GM12874 (cell line): Measurements from ENCODE around the gene FGF21.

Experiments
- CTCF ChIP-seq: IDR thresholded peaks from 2 replicates; pipeline ENCODE4 v1.5.1; 2011; ENCODE audit warnings: low read depth, mild to moderate bottlenecking, control low read depth, low read length, moderate library complexity; ENCODE audit not compliant: insufficient read depth

The FGF21 gene

GRCh38 chr19:48724796-48725753 is 30.2 kb upstream of the FGF21 start:
- TF ChIP-seq CTCF, result no peak

DNA sequence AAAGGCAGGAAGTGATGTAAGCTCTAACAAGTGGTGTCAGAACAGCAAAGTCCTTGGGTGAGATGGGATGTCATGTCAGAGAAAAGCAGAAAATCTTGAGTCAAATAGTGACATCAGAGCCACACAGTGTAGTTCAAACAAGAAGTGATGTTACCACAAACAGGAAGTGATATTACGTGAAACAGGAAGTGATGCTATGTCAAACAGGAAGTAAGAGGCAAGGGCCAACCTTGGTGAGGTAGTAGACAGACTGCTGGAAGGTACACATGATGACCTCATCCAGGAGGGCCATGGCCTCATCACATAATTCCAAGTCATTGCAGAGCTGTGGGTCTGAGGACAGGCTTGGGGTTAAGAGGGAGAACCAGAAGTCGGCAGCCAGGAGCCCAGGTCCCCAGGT is 28.8 kb upstream of the FGF21 start:
- no peak for TF ChIP-seq CTCF

DNA sequence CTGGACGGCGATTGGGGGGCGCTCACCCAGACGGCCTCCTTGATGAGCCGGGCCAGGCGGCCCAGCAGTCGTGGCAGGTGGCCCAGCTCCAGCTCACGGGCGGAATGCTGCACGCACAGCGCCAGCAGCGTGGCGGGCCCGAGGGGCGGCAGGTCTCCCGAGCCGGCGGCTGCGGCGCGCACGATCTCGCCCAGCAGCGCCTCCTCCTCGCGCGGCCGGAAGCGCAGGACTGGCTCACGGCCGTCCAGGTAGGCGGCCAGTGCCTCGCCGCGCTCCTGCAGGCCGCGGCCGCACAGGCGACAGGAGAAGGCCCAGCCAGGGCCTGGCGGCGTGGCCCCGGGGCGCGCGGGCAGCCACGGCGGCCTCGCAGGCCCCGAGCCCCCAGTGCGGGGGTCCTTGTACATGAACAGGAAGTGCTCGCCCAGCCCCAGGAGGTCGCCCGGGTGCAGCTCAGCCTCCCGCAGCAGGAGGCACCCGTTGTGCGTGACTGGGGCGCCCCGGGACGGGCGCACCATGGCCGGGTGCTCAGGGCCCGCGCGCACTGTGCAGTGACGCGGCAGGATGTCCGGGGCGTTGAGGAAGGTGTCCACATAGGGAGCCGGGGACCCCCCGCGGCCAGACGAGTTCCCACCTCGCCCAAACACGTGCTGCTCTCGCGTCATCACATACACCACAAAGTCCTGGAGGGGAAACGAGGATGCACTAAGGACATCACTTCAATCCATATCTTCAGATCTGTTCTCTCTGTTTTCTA is 26.2 kb upstream of the FGF21 start:
- no peak for TF ChIP-seq CTCF

- no peak for TF ChIP-seq CTCF
Observed at GRCh38 chr19:48731452-48731851, 23.9 kb upstream of the FGF21 start.

DNA sequence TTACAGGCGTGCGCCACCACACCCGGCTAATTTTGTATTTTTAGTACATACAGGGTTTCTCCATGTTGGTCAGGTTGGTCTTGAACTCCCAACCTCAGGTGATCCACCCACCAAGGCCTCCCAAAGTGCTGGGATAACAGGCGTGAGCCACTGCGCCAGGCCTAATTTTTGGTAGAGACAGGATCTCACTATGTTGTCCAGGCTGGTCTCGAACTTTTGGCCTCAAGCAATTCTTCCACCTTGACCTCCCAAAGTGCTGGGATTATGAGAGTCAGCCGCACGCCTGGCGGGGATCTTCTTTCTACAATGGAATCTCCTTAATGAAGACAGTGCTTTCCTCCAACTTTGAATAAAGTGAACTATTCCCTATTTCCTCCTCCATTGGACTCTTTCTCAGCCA is 20.7 kb upstream of the FGF21 start:
- TF ChIP-seq CTCF, result no peak

GRCh38 chr19:48735031-48735615 is 20.2 kb upstream of the FGF21 start:
- no peak for TF ChIP-seq CTCF

GRCh38 chr19:48737360-48737998 is 17.8 kb upstream of the FGF21 start:
- no peak for TF ChIP-seq CTCF
